ENCODE measurements around the gene TRIP13.

- TF ChIP-seq CTCF (IDR thresholded peaks at IDR 0.05; ENCODE audit: low read depth, low read length) (no peak), EZH2phosphoT487 (IDR thresholded peaks at IDR 0.05; ENCODE audit: low read depth) (no peak)
Measured at GRCh38 chr5:872301-872700, 20.4 kb upstream of the TRIP13 start.
